ENCODE results near the gene ATP6V0A4. TPM values are rescaled to one million over a fixed set of nuclear protein-coding genes. Genes with fewer than 3 reads are reported as not detected.

Gene ATP6V0A4
- total RNA-seq, 4 donors from 2014 or later, result not detected

DNA sequence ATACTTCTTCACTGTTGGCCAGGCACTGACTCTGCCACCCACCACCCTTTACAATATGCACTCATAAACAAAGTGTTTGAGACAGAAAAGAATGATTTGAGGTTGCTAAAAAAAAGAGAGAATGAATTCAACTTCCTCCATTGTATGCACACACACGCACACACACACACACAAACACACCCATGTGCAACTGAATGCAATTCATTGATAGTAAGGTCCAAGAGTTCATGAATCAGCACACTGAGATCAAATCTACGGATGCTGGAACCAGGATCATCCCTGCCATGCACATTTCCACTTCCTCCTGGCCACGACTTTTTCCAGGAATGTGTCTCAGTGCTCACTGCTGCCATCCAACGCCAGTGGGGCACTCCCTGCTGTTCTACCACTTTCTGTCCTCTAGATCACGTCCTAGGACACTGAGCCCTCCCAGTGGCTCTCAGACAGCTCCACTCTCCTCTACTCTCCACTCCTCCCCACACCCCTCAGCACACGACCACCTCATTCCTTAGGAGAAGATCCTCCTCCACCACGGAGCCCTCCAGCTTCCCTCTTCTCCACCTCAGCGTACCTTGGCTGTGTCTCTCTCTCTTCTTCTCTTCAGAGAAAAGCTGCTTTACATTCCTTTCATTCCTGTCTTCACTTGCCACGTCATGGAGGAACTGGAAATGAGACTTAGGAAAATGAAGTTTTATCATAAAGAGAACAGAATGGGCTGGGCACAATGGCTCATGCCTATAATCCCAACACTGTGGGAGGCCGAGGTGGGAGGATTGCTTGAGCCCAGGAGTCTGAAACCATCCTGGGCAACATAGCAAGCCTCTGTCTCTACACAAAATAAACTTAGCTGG is 12.2 kb downstream of the ATP6V0A4 start:
- H3K27ac ChIP-seq, result no peak overlapping the region
- H3K4me3 ChIP-seq, result no peak overlapping the region
- no peaks in the 10 kb centered on the region for H3K4me1 ChIP-seq
- H3K27me3 ChIP-seq, result no peaks in the 10 kb centered on the region
- TF ChIP-seq POLR2A (IDR thresholded peaks at IDR 0.05) (no peak), CTCF (IDR thresholded peaks at IDR 0.05 in 4 of 5, conservative IDR thresholded peaks at IDR 0.05 in 1 of 5) (no peak)
- no peak for ATAC-seq
- H3K36me3 ChIP-seq, result no peaks in the 10 kb centered on the region
- H3K9me3 ChIP-seq, result no peaks in the 10 kb centered on the region
- DNase-seq, result no peak
- intact Hi-C loops (cut with DNase I; ENCODE audit: low total_unique reads) (no loop called here), in situ Hi-C loops (cut with MboI; ENCODE audit: low sequenced_read_pairs in 4 of 4) (no loop called here)

GRCh38 chr7:138784692-138785091 is 13.3 kb downstream of the ATP6V0A4 start:
- no peaks in the 10 kb centered on the region for H3K9me3 ChIP-seq
- in situ Hi-C loops (cut with MboI; ENCODE audit: low sequenced_read_pairs in 4 of 4) (no loop called here), intact Hi-C loops (cut with DNase I; ENCODE audit: low total_unique reads) (no loop called here)
- H3K4me3 ChIP-seq, result no peak overlapping the region
- ATAC-seq (no peak), DNase-seq (no peak)
- H3K36me3 ChIP-seq, result no peaks in the 10 kb centered on the region
- no peaks in the 10 kb centered on the region for H3K27me3 ChIP-seq
- H3K27ac ChIP-seq, result no peak overlapping the region
- TF ChIP-seq CTCF (IDR thresholded peaks at IDR 0.05 in 4 of 5, conservative IDR thresholded peaks at IDR 0.05 in 1 of 5), result no peak
- TF ChIP-seq POLR2A (IDR thresholded peaks at IDR 0.05), result no peak
- no peaks in the 10 kb centered on the region for H3K4me1 ChIP-seq

GRCh38 chr7:138781004-138781403 is 17.0 kb downstream of the ATP6V0A4 start:
- Histone ChIP-seq H3K36me3 (no peaks in the 10 kb centered on the region), H3K27ac (no peak overlapping the region), H3K9me3 (no peaks in the 10 kb centered on the region), H3K4me1 (no peaks in the 10 kb centered on the region), H3K27me3 (no peaks in the 10 kb centered on the region), H3K4me3 (no peak overlapping the region)
- in situ Hi-C loops (cut with MboI; ENCODE audit: low sequenced_read_pairs in 4 of 4) (no loop called here), intact Hi-C loops (cut with DNase I; ENCODE audit: low total_unique reads) (no loop called here)
- ATAC-seq (no peak), DNase-seq (no peak)
- TF ChIP-seq CTCF (IDR thresholded peaks at IDR 0.05 in 4 of 5, conservative IDR thresholded peaks at IDR 0.05 in 1 of 5) (no peak), POLR2A (IDR thresholded peaks at IDR 0.05) (no peak)

GRCh38 chr7:138776166-138776833 is 21.7 kb downstream of the ATP6V0A4 start:
- ATAC-seq (no peak), DNase-seq (no peak)
- intact Hi-C loops (cut with DNase I; ENCODE audit: low total_unique reads), result no loop called here
- Histone ChIP-seq H3K36me3 (no peaks in the 10 kb centered on the region), H3K4me1 (no peaks in the 10 kb centered on the region), H3K4me3 (no peak overlapping the region), H3K9me3 (no peaks in the 10 kb centered on the region), H3K27me3 (no peaks in the 10 kb centered on the region), H3K27ac (no peak overlapping the region)
- in situ Hi-C loops (cut with MboI; ENCODE audit: low sequenced_read_pairs in 4 of 4), result no loop called here
- TF ChIP-seq CTCF (IDR thresholded peaks at IDR 0.05 in 4 of 5, conservative IDR thresholded peaks at IDR 0.05 in 1 of 5) (no peak), POLR2A (IDR thresholded peaks at IDR 0.05) (no peak)
